Ovary (tissue), 10 donors: Measurements from ENCODE around the gene ZNF32. TPM values are rescaled to one million over a fixed set of nuclear protein-coding genes. Genes with fewer than 3 reads are reported as not detected.

Experiments
- DNase-seq, 5 donors: peaks; one replicate each; pipeline ENCODE4 v3.0.0-alpha.2; 2019 to 2020
- H3K27ac ChIP-seq, 2 donors: fragments of 200-600 bp; one replicate each; pipeline versions ENCODE4 v1.5.1 to v1.8.0; 2019 to 2022
- H3K27me3 ChIP-seq: fragments of 200-600 bp; one replicate; pipeline ENCODE4 v1.8.0; 2022
- H3K36me3 ChIP-seq: fragments of 200-600 bp; sonication (generic); one replicate; pipeline ENCODE4 v1.5.1; 2019
- H3K4me1 ChIP-seq: one replicate; pipeline ENCODE4 v1.8.1; 2013; ENCODE audit warnings: mild to moderate bottlenecking, moderate library complexity; ENCODE audit not compliant: insufficient read depth
- H3K4me3 ChIP-seq: fragments of 200-600 bp; sonication (generic); one replicate; pipeline ENCODE4 v1.5.1; 2017
- H3K9me3 ChIP-seq, 2 donors: fragments of 200-600 bp in 1 of 2; sonication (generic) in 1 of 2; one replicate each; pipeline versions ENCODE4 v1.5.1 to v1.8.1; 2013 to 2019; ENCODE audit warnings: mild to moderate bottlenecking in 1 of 2, moderate library complexity in 1 of 2
- EP300 ChIP-seq: sonication (generic); formaldehyde crosslinking; IDR thresholded peaks from one replicate; pipeline ENCODE4 v1.6.1; 2017; ENCODE audit warnings: antibody characterized with exemption
- POLR2A ChIP-seq: fragments of 450-650 bp; IDR thresholded peaks from one replicate; pipeline ENCODE4 v1.6.1; 2017; ENCODE audit warnings: antibody characterized with exemption, mild to moderate bottlenecking, moderate library complexity
- WGBS, 3 donors: extraction: QIAGEN DNeasy Blood & Tissue Kit in 1 of 3; methylation state at CpG; one replicate each; pipeline versions ENCODE4 v1.1.5 to v1.1.7; 2013 to 2017; 5-methylcytosine and 5-hydroxymethylcytosine counted together
- intact Hi-C, 4 donors: fragments of 100-400 bp; cut with DNase I; formaldehyde crosslinking; loops; one replicate each; pipeline versions ENCODE4 v1.11.0 to v1.15.1; 2022 to 2023
- long read RNA-seq, 3 donors: library from polyadenylated mRNA in 2 of 3; unstranded in 2 of 3; transcript quantifications; one replicate each; pipeline ENCODE4 v2.0.0 and lab custom pipeline, GENCODE V29; 2021 to 2026
- polyA plus RNA-seq, 2 donors: library from polyadenylated mRNA; stranded (reverse); fragments of 200-250 nt in 1 of 2; fragments of 350-450 nt in 1 of 2; fragmentation: Illumina TruSeq in 1 of 2; extraction: RNeasy Lipid Tissue Mini Kit (QIAGEN cat#74804) in 1 of 2; gene quantifications; one replicate each; pipeline ENCODE4 v1.2.3, GENCODE V29; 2013 to 2014
- total RNA-seq, 7 donors: library from RNA; depleted of rRNA in 2 of 7; stranded (reverse); fragments of >200 nt in 2 of 7; fragmentation: NEBNext Ultra II Directional in 3 of 7; extraction: Animal tissue kit (Norgen Biotek cat#: 25700) in 3 of 7; gene quantifications; one replicate each; pipeline versions ENCODE4 v1.1.0 to v1.2.4, GENCODE V29; 2016 to 2023
- TF ChIP-seq, protein P1 (sequence below), 3 donors: fragments of 450-650 bp in 2 of 3; fragments of 200-600 bp in 1 of 3; IDR thresholded peaks; one replicate each; pipeline versions ENCODE4 v1.5.1 to v1.8.0; 2016 to 2022; ENCODE audit warnings: antibody characterized with exemption in 3 of 3, mild to moderate bottlenecking in 1 of 3
- donor health status: DM: no; HTN: no; CAD: no; lungs with moderate emphysema.
- donor health status: DM: no; HTN: no; CAD: no.
- donor health status: Bipolar disorder and iron deficiency.
- donor health status: DM: yes; HTN: yes; CAD: no.
- donor health status: DM: no; HTN: no; CAD: no.
- donor health status: DM: yes; HTN: yes; CAD: no.

Gene ZNF32, protein sequence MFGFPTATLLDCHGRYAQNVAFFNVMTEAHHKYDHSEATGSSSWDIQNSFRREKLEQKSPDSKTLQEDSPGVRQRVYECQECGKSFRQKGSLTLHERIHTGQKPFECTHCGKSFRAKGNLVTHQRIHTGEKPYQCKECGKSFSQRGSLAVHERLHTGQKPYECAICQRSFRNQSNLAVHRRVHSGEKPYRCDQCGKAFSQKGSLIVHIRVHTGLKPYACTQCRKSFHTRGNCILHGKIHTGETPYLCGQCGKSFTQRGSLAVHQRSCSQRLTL
- total RNA-seq (10 to 100 TPM; 31.8 to 68.7 (median 51.5) TPM), polyA plus RNA-seq (10 to 100 TPM; 65.1 to 73.1 TPM)
- long read RNA-seq, donor 1, transcript ZNF32-201 (3 exons, 1,137 nt): major isoform, 64 of 106 reads
- long read RNA-seq, donor 1, transcript ZNF32-202 (3 exons, 1,201 nt): minor isoform, 10 of 106 reads
- long read RNA-seq, donor 1, partial matches to known transcripts: 8 of 106 reads
- long read RNA-seq, donor 1, other reads (novel, unspliced or antisense): 24 of 106 reads
- long read RNA-seq, donor 2, transcript ZNF32-201 (3 exons, 1,137 nt): major isoform, 13 of 15 reads
- long read RNA-seq, donor 2, partial matches to known transcripts: 0 of 15 reads
- long read RNA-seq, donor 2, other reads (novel, unspliced or antisense): 0 of 15 reads
- long read RNA-seq, donor 3, transcript ZNF32-201 (3 exons, 1,137 nt): major isoform, 22 of 37 reads
- long read RNA-seq, donor 3, partial matches to known transcripts: 6 of 37 reads
- long read RNA-seq, donor 3, other reads (novel, unspliced or antisense): 8 of 37 reads

GRCh38 chr10:43648398-43649184, at the start of gene ZNF32:
Gene ZNF32, minus strand, starts transcription at chr10:43648881. Its CDS starts 2,748 bp downstream, at chr10:43646133.
- WGBS, 3 donors: 0 to 1% (median 0%) methylated on average over 70 to 90 of the region's 90 CpGs
- Histone ChIP-seq H3K4me3 (peak within 1 kb of the TSS; percentile 61), H3K27me3 (no peaks in the 10 kb centered on the region), H3K27ac (peak within 1 kb of the TSS; percentile 82 to 90), H3K36me3 (peaks cover 7% of the 10 kb centered on the region), H3K4me1 (no peaks in the 10 kb centered on the region), H3K9me3 (peaks cover 9 to 28% of the 10 kb centered on the region in 2 donors)
- TF ChIP-seq EP300: no peak
- peak; percentile 39 for TF ChIP-seq POLR2A
- TF ChIP-seq, protein P1, sequence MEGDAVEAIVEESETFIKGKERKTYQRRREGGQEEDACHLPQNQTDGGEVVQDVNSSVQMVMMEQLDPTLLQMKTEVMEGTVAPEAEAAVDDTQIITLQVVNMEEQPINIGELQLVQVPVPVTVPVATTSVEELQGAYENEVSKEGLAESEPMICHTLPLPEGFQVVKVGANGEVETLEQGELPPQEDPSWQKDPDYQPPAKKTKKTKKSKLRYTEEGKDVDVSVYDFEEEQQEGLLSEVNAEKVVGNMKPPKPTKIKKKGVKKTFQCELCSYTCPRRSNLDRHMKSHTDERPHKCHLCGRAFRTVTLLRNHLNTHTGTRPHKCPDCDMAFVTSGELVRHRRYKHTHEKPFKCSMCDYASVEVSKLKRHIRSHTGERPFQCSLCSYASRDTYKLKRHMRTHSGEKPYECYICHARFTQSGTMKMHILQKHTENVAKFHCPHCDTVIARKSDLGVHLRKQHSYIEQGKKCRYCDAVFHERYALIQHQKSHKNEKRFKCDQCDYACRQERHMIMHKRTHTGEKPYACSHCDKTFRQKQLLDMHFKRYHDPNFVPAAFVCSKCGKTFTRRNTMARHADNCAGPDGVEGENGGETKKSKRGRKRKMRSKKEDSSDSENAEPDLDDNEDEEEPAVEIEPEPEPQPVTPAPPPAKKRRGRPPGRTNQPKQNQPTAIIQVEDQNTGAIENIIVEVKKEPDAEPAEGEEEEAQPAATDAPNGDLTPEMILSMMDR (IDR thresholded peaks at IDR 0.05): no peak
- intact Hi-C loops: no loop called here
- DNase-seq: peak; percentile 80 to 89 (median 85)

- 82 to 90% (median 88%) methylated on average over 9 of the region's 9 CpGs for WGBS, 3 donors
- no peak for DNase-seq
- Histone ChIP-seq H3K4me3 (no peak overlapping the region), H3K27ac (no peak overlapping the region), H3K9me3 (no peaks in the 10 kb centered on the region), H3K4me1 (no peaks in the 10 kb centered on the region), H3K27me3 (no peaks in the 10 kb centered on the region), H3K36me3 (no peaks in the 10 kb centered on the region)
- TF ChIP-seq POLR2A (no peak), EP300 (no peak)
- TF ChIP-seq, protein P1 (IDR thresholded peaks at IDR 0.05): no peak
- intact Hi-C loops: loop anchor here in 1 of 4 donors (10.0 kb wide), 1 partner anchor 617 kb away; no protein-coding TSS in a partner anchor
These were observed 49.5 kb upstream of the ZNF32 start for GRCh38 chr10:43698156-43698555.

DNA sequence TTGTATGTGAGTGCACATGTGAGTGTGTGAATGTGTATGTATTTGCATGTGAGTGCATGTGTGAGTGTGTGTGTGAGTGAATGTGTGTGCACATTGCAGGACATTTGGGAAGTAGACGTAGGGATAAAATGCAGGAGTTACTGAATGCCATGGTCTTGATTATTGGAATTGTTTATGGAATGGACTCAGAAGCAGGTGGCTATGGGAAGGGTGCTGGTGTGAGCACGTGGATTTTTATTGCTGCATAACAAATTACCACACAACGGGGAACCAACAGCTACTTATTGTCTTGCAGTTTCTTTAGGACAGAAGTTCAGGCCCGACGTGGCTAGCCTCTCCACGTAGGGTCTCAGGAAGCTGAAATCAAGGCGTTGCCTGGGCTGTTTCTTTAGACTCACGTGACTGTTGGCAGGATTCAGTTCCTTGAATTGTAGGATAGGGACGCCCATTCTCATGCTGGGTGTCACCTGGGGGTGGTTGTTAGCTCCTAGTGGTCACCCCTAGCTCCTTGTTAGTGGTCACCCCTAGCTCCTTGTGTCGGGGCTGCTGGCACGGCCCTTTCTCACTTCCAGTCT, 48.3 kb upstream of the ZNF32 start:
- intact Hi-C loops: loop anchor here in 1 of 4 donors (10.0 kb wide), 1 partner anchor 618 kb away; no protein-coding TSS in a partner anchor
- no peak overlapping the region for H3K27ac ChIP-seq
- TF ChIP-seq, protein P1 (IDR thresholded peaks at IDR 0.05): no peak
- TF ChIP-seq POLR2A (no peak), EP300 (no peak)
- no peaks in the 10 kb centered on the region for H3K9me3 ChIP-seq
- no peak for DNase-seq
- H3K4me3 ChIP-seq: no peak overlapping the region
- H3K36me3 ChIP-seq: no peaks in the 10 kb centered on the region
- 89 to 92% (median 90%) methylated on average over 11 of the region's 11 CpGs for WGBS, 3 donors
- H3K4me1 ChIP-seq: peaks cover 3% of the 10 kb centered on the region
- H3K27me3 ChIP-seq: no peaks in the 10 kb centered on the region
